ENCODE results near the gene NR6A1.

GRCh38 chr9:124757616-124758015 lies 13.5 kb downstream of the NR6A1 start:
- TF ChIP-seq BACH2 (CRISPR knock-in tag; IDR thresholded peaks at IDR 0.05; ENCODE audit: borderline replicate concordance) (no peak), CSDC2 (CRISPR knock-in tag; IDR thresholded peaks at IDR 0.05) (no peak), PATZ1 (CRISPR knock-in tag; IDR thresholded peaks at IDR 0.05; ENCODE audit: borderline replicate concordance) (no peak), PPARA (CRISPR knock-in tag; IDR thresholded peaks at IDR 0.05; ENCODE audit: borderline replicate concordance) (no peak), TCF4 (CRISPR knock-in tag; IDR thresholded peaks at IDR 0.05; ENCODE audit: borderline replicate concordance) (no peak)

All from SK-N-SH treated with all-trans-retinoic acid at 6 μM for 48 hours (cell line).